T-cell (primary cell): Measurements from ENCODE around the gene DPH2. TPM values are rescaled to one million over a fixed set of nuclear protein-coding genes. Genes with fewer than 3 reads are reported as not detected.

ENCODE experiments used
- ATAC-seq, 4 experiments: fragments of 200-7000 bp in 3 of 4; fragments of 150-1000 bp in 1 of 4; cut with Tn5 transposase; replicated peaks in 1 of 4; 1 replicate in 3 of 4; 2 replicates in 1 of 4; pipeline ENCODE4 v1.10.0; 2021; ENCODE audit warnings: moderate library complexity in 3 of 4, mild to moderate bottlenecking in 2 of 4, moderate number of reproducible peaks in 1 of 4
- CTCF ChIA-PET, 2 donors: fragments of 300-600 bp; sonication (Branson Sonifier 250); formaldehyde crosslinking; loops; one replicate each; lab custom pipeline; 2022; ENCODE audit warnings: antibody characterized with exemption in 2 of 2; lab: Charles Lee
- POLR2A ChIA-PET, 2 donors: fragments of 300-600 bp; sonication (Branson Sonifier 250); formaldehyde crosslinking; loops; one replicate each; lab custom pipeline; 2022; ENCODE audit warnings: antibody characterized with exemption in 2 of 2; lab: Charles Lee
- DNase-seq, 35 experiments: peaks; one replicate each; pipeline versions ENCODE4 v3.0.0 to v3.0.0-alpha.2; 2013 to 2023
- H3K27ac ChIP-seq: one replicate; pipeline ENCODE4 v1.5.1; 2013; ENCODE audit warnings: low read length
- H3K27me3 ChIP-seq, 2 experiments: replicated peaks in 1 of 2; 1 replicate in 1 of 2; 2 replicates in 1 of 2; pipeline versions ENCODE4 v1.6.1 to v1.7.0; 2013; ENCODE audit warnings: low read length in 1 of 2, mixed read lengths in 1 of 2; ENCODE audit not compliant: control insufficient read depth in 2 of 2, insufficient read depth in 2 of 2; ENCODE audit errors: extremely low read depth in 1 of 2
- H3K36me3 ChIP-seq, 2 donors: 1 replicate in 1 of 2; 2 replicates in 1 of 2; pipeline versions ENCODE4 v1.6.1 to v1.7.0; 2013; ENCODE audit warnings: low read length in 1 of 2; ENCODE audit not compliant: control insufficient read depth in 2 of 2, insufficient read depth in 1 of 2; ENCODE audit errors: extremely low read depth in 1 of 2
- H3K4me1 ChIP-seq, 2 experiments: 1 replicate in 1 of 2; 2 replicates in 1 of 2; pipeline versions ENCODE4 v1.6.1 to v1.7.0; 2013; ENCODE audit warnings: low read length in 2 of 2, mixed read lengths in 1 of 2; ENCODE audit not compliant: insufficient read depth in 2 of 2, control insufficient read depth in 1 of 2; ENCODE audit errors: extremely low read depth in 1 of 2
- H3K4me3 ChIP-seq, 2 donors: 1 replicate in 1 of 2; 2 replicates in 1 of 2; pipeline versions ENCODE4 v1.5.1 to v1.7.0; 2013; ENCODE audit warnings: mild to moderate bottlenecking in 2 of 2, low read length in 1 of 2, moderate library complexity in 1 of 2; ENCODE audit not compliant: control insufficient read depth in 1 of 2; ENCODE audit errors: extremely low read depth in 1 of 2
- H3K9me3 ChIP-seq: 2 replicates; pipeline ENCODE4 v1.7.0; 2013
- H3K27ac Mint-ChIP-seq, 2 donors: one replicate each; pipeline ENCODE4 v1.8.0; 2020 to 2021; ENCODE audit warnings: mild to moderate bottlenecking in 2 of 2, mixed read lengths in 2 of 2
- H3K27me3 Mint-ChIP-seq, 2 donors: one replicate each; pipeline ENCODE4 v1.8.0; 2021 to 2022; ENCODE audit warnings: mixed read lengths in 2 of 2
- H3K36me3 Mint-ChIP-seq: one replicate; pipeline ENCODE4 v1.8.0; 2021; ENCODE audit warnings: mixed read lengths
- H3K4me1 Mint-ChIP-seq, 3 donors: one replicate each; pipeline ENCODE4 v1.8.0; 2020 to 2022; ENCODE audit warnings: mixed read lengths in 3 of 3, mild to moderate bottlenecking in 1 of 3
- H3K4me3 Mint-ChIP-seq, 3 donors: one replicate each; pipeline ENCODE4 v1.8.0; 2020 to 2022; ENCODE audit warnings: mild to moderate bottlenecking in 3 of 3, mixed read lengths in 3 of 3, moderate library complexity in 3 of 3
- H3K9me3 Mint-ChIP-seq, 3 donors: one replicate each; pipeline ENCODE4 v1.8.0; 2020 to 2022; ENCODE audit warnings: mixed read lengths in 3 of 3
- WGBS: methylation state at CpG from one replicate; pipeline ENCODE4 v1.1.5; 2013; ENCODE audit warnings: missing lambda C conversion rate; ENCODE audit not compliant: insufficient coverage; 5-methylcytosine and 5-hydroxymethylcytosine counted together
- total RNA-seq, 35 experiments: library from RNA in 6 of 35; stranded (reverse) in 6 of 35; fragments of 120-200 nt in 1 of 35; gene quantifications; one replicate each; pipeline versions ENCODE4 v1.2.1 to v1.2.4 and lab custom pipeline; 2013 to 2026

DPH2 gene
- total RNA-seq, 5 donors from 2014 or later (not counting 1 experiment from before 2014, with no cell fraction given), result 22.1 to 46.6 (median 41.8) TPM

DNA sequence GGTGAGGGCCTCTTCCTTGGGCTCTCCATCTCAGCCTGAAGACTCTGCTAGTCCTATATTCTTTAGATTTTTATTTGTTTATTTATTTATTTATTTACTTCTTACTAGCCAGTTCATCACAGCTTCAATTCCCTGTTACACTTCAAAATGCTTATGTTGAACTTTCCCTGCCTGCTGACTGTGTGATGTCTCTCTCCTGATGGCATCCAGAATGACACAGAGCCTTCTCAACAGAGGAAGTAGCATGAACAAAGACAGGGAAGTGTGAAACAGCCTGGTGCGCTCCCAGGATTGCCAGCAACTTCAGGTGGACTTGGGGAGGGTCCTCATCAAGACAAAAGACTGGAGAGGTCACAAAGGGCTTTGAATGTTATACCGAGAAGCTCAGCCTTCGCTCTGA is 27.4 kb upstream of the DPH2 start:
- H3K4me1 Mint-ChIP-seq, result peaks cover 17 to 28% (median 21%) of the 10 kb centered on the region in 3 donors
- H3K27me3 ChIP-seq, result peaks cover 0 to under 1% of the 10 kb centered on the region in 2 experiments
- no peak overlapping the region for H3K27ac ChIP-seq
- WGBS, result 91% methylated on average over 3 of the region's 3 CpGs
- no peaks in the 10 kb centered on the region for H3K9me3 Mint-ChIP-seq
- no peaks in the 10 kb centered on the region for H3K27me3 Mint-ChIP-seq
- H3K36me3 ChIP-seq, result no peaks in the 10 kb centered on the region
- ChIA-PET CTCF (no interaction called here), POLR2A (no interaction called here)
- no peaks in the 10 kb centered on the region for H3K9me3 ChIP-seq
- no peak overlapping the region for H3K4me3 Mint-ChIP-seq
- DNase-seq (no peak), ATAC-seq (no peak)
- no peak overlapping the region for H3K4me3 ChIP-seq
- no peak overlapping the region for H3K27ac Mint-ChIP-seq
- peaks cover 13 to 22% of the 10 kb centered on the region in 2 experiments for H3K4me1 ChIP-seq
- H3K36me3 Mint-ChIP-seq, result peaks cover 7% of the 10 kb centered on the region

DNA sequence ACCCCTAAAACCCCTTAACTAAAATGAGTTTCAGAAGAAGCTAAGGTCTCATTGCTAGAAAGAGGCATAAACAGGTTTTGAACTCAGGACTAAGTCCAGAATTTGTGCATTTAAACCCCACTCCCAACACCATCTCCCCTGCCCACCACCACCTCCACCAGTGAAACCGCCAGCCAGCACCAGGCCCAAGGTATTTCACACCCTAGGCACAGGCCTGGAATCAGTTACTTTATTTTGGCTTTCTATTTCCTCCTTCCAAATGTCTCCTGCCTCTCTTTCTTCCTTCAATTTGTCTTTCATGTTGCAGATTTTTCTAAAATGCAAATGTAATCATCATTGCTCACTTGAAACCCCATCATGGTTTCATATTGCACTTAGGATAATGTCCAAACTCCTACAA is 24.9 kb upstream of the DPH2 start:
- H3K4me1 Mint-ChIP-seq, result peaks cover 37 to 49% (median 39%) of the 10 kb centered on the region in 3 donors
- Histone ChIP-seq H3K27me3 (no peaks in the 10 kb centered on the region), H3K36me3 (no peaks in the 10 kb centered on the region), H3K9me3 (no peaks in the 10 kb centered on the region), H3K27ac (no peak overlapping the region), H3K4me1 (peaks cover 21 to 40% of the 10 kb centered on the region in 2 experiments), H3K4me3 (no peak overlapping the region)
- CTCF ChIA-PET, result interaction anchor here (0.6 to 1.5 kb wide), 5 partner anchors 10 to 182 kb away, joined by 3 to 17 read pairs (median 3); partner anchors contain the start of genes ARTN (in 1 of the 2) and DPH2 (in 1 of the 2)
- ATAC-seq, result no peak
- WGBS, result 80% methylated on average over 1 of the region's 1 CpG
- H3K4me3 Mint-ChIP-seq, result peak overlapping the region; percentile 6 to 40 (median 13)
- H3K36me3 Mint-ChIP-seq, result peaks cover 4% of the 10 kb centered on the region
- H3K27ac Mint-ChIP-seq, result no peak overlapping the region
- POLR2A ChIA-PET, result no interaction called here
- DNase-seq, result no peak
- H3K27me3 Mint-ChIP-seq, result no peaks in the 10 kb centered on the region
- no peaks in the 10 kb centered on the region for H3K9me3 Mint-ChIP-seq

DNA sequence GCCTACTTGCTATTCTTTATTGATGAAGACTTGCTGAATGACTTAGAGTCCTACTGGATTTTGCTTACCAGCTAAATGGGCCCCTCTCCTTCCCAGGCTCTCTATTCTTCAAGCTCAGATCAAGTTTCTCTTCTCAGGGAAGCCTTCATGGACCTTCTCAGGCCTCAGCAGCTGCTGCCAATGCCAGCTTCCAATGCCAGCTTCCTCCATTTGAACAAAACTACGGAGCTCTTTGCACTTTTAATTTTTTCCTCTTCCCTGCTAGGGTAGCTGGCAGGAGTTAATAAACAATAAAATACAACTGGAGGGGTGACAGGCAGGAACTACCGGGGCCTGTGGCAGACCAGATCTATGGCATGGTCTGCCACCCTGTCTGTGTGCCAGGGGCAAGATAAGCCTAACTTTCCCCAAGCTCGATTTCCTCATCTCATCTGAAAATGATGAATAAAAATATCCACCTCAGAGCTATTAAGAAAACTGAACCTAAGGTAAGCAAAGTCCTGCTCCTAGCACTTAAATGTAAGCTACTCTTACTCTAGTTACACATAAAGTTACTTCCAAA is 24.1 kb upstream of the DPH2 start:
- no peak for ATAC-seq
- H3K27me3 Mint-ChIP-seq, result no peaks in the 10 kb centered on the region
- Histone ChIP-seq H3K36me3 (peaks cover 0 to 5% of the 10 kb centered on the region in 2 donors), H3K27me3 (no peaks in the 10 kb centered on the region), H3K9me3 (no peaks in the 10 kb centered on the region), H3K4me3 (peak overlapping the region; percentile 82 to 95), H3K4me1 (peaks cover 21 to 40% of the 10 kb centered on the region in 2 experiments), H3K27ac (peak overlapping the region; percentile 66)
- peaks cover 11% of the 10 kb centered on the region for H3K36me3 Mint-ChIP-seq
- CTCF ChIA-PET, result interaction anchor here (0.5 to 1.5 kb wide), 10 partner anchors 11 to 296 kb away, joined by 3 to 17 read pairs (median 3); partner anchors contain the start of genes ARTN (in 1 of the 2), ATP6V0B (in 1 of the 2) and KDM4A (in 1 of the 2)
- peak overlapping the region; percentile 85 to 88 (median 86) for H3K4me3 Mint-ChIP-seq
- DNase-seq, result no peak
- peak overlapping the region; percentile 90 to 96 for H3K27ac Mint-ChIP-seq
- H3K9me3 Mint-ChIP-seq, result no peaks in the 10 kb centered on the region
- POLR2A ChIA-PET, result interaction anchor here in 1 of 2 donors (0.7 kb wide), 1 partner anchor 14 kb away, joined by 3 read pairs; no protein-coding TSS in a partner anchor
- H3K4me1 Mint-ChIP-seq, result peaks cover 44 to 55% (median 46%) of the 10 kb centered on the region in 3 donors
- 14% methylated on average over 2 of the region's 3 CpGs for WGBS

DNA sequence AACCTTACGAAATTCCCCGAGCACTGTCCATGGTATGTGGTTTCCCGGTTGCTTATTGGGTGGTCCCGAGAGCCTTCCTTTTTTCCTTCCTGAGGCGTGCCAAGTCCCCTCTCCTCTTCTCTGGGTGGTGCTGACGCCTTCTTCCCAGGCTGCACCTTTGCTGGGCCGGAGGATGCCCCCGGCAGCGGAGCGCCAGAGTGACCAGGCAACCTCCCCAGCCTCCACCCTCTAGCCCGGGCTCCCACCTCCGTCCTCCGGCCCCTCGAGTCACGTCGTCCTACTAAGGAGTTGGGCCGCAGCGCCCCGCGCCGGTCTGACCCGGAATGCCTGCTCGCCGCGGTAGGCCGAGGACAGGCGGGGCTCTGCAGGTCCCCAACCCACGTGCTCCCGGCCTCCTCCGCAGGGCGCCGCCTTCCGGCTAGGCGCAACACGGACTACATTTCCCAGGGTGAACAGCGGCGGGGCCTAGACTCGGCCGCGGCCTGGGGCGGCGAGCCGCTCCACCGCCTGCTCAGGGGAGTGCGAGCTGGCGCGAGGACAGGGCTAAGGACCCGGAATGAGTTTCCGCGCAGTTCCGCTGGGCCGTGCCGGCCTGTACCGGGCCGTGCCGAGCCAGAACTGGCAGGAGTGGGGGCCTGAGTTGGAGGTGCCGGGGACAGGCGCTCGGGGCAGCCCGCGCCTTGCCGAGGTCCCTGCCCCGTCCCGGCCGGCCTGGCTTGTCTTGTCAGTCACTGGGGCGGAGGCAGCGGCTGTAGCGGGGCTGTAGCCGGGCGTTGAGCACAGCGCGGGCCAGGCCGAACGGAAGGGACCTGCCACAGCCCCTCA is 23.4 kb upstream of the DPH2 start, which contains the start of gene IPO13:
Gene IPO13 (plus strand): TSS at position 715 of the 825 bp plus-strand sequence. CDS start 651 bp downstream, outside the sequence.
- Mint-ChIP-seq H3K9me3 (no peaks in the 10 kb centered on the region), H3K4me3 (peak within 1 kb of the TSS; percentile 85 to 88 (median 86)), H3K4me1 (peaks cover 45 to 58% (median 49%) of the 10 kb centered on the region in 3 donors), H3K36me3 (peaks cover 11% of the 10 kb centered on the region), H3K27ac (peak within 1 kb of the TSS; percentile 90 to 96), H3K27me3 (no peaks in the 10 kb centered on the region)
- ChIA-PET POLR2A (no interaction called here), CTCF (interaction anchor here (0.5 to 1.5 kb wide), 9 partner anchors 12 to 296 kb away, joined by 3 to 17 read pairs (median 3); partner anchors contain the start of genes ARTN (in 1 of the 2), ATP6V0B (in 1 of the 2) and KDM4A (in 1 of the 2))
- Histone ChIP-seq H3K36me3 (peaks cover 0 to 5% of the 10 kb centered on the region in 2 donors), H3K27ac (peak within 1 kb of the TSS; percentile 94), H3K4me1 (peaks cover 21 to 40% of the 10 kb centered on the region in 2 experiments), H3K9me3 (no peaks in the 10 kb centered on the region), H3K27me3 (no peaks in the 10 kb centered on the region), H3K4me3 (peak within 1 kb of the TSS; percentile 82 to 95)
- WGBS, result under 1% methylated on average over 67 of the region's 74 CpGs
- DNase-seq (peak; percentile 89 to 98 (median 93)), ATAC-seq (peak; percentile 96 to 99 (median 97))

DNA sequence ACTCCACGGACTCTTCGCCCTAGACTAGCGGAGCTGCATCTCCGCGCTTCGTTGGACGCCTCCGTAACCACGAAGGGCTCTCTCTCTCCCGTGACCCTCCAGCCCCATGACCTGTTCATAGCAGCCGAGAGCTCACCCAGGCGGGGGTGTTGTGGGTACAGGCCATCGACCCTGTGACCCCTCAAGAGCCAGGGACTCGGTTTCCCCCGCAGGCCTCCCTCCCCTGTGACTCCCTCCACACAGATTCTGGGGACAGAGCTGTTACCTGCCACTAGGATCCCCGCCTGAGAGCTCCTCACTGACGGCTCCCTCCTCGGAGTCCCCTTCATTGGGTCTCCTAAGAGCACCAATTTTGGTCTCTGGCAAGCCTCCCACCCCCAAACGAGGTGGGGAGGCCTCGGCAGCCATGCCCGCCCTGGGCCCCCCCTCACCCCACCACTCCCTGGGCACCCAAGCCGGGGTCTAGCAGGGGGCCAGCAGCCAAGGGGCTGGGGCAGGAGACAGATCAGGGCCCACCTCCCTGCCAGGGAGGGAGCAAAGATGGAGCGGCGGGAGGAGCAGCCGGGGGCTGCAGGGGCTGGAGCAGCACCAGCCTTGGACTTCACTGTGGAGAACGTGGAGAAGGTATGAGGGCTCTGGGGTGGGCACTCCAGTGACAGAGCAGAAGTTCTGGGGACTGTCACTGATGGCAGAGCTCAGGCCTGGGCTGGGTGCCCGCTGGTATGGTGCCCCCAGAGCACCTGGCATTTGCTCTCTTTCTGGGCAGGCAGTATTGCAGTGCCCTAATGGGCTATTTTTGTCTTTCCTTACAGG is 22.5 kb upstream of the DPH2 start:
- 13% methylated on average over 21 of the region's 27 CpGs for WGBS
- Mint-ChIP-seq H3K27ac (peak overlapping the region; percentile 90 to 96), H3K4me1 (peaks cover 47 to 58% (median 49%) of the 10 kb centered on the region in 3 donors), H3K9me3 (no peaks in the 10 kb centered on the region), H3K4me3 (peak overlapping the region; percentile 85 to 88 (median 86)), H3K27me3 (no peaks in the 10 kb centered on the region), H3K36me3 (peaks cover 11% of the 10 kb centered on the region)
- POLR2A ChIA-PET, result no interaction called here
- no peaks in the 10 kb centered on the region for H3K27me3 ChIP-seq
- peaks cover 0 to 5% of the 10 kb centered on the region in 2 donors for H3K36me3 ChIP-seq
- H3K4me3 ChIP-seq, result peak overlapping the region; percentile 82 to 95
- DNase-seq, result peak in 3 of 35 experiments; percentile 9 to 25 (median 12)
- H3K9me3 ChIP-seq, result no peaks in the 10 kb centered on the region
- peak in 2 of 4 experiments; percentile 0 to 2 for ATAC-seq
- CTCF ChIA-PET, result interaction anchor here (0.7 to 1.0 kb wide), 3 partner anchors 12 to 421 kb away, joined by 3 read pairs; no protein-coding TSS in a partner anchor
- H3K4me1 ChIP-seq, result peaks cover 21 to 40% of the 10 kb centered on the region in 2 experiments
- H3K27ac ChIP-seq, result peak overlapping the region; percentile 94
